ENCODE measurements around the gene SMYD3.
A peak's percentile ranks its signal among the peaks of the same experiment; 100 is the strongest.

Gene SMYD3

GRCh38 chr1:246147524-246148461 lies 359.3 kb downstream of the SMYD3 start:
- DNase-seq (ENCODE audit: low read depth in 2 of 2) = no peak

DNA sequence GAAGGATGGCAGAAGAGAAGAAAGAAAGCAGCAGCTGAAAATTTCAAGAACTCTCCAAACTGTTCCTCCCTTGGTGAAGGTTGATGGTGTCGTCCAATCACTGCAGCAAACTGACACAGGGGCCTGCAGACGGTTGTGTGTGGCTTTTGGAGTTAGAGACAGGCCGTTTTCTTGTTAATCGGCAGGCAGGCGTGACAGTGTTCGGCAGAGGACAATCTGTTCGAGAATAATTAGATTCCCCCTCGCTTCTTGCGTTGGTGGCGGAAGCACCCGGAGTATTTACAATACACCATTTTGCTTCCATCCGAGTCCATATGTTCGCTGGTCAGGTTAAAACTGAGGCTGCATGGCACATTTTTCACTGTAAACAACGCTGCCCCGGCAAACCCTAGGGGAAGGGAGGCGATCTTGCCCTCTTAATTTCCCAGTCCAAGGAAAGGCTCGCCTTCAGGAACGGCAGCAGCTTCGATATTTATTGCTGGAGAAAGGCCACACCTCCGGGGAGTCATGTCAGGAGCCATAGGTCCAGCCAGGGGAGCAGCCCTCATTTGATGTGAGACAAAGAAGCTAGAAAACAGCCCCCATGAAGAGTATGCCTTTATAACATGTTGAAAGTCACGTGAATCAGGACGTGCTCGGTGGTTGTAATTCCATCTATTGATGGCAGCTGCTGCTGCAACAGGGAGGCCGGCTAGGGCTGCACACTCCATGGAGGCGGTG lies 360.1 kb downstream of the SMYD3 start:
- DNase-seq (ENCODE audit: low read depth in 2 of 2) = no peak

DNA sequence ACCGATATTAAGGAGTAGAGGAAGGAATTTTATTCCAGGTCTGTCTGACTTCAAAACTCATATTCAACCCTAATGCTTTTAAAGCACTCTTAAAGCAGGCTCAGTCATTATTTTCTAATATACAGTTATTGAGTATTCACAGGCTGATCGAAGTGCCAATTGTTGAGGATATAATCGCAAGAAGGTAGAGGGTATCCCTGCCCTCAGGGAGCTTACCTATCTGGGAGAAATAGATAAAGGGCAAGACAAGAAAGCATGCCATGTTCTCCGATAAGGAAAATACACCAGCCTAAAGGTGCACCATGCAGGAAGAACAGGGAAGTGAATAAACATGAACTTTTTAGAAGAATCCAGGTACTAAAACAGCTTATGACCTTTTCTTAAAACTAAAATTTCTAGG lies 361.2 kb downstream of the SMYD3 start:
- DNase-seq (ENCODE audit: low read depth in 2 of 2) = no peak

- DNase-seq (ENCODE audit: low read depth in 2 of 2) = no peak
These were observed 362.1 kb downstream of the SMYD3 start for GRCh38 chr1:246144931-246145330.

GRCh38 chr1:246142320-246142893 lies 364.7 kb downstream of the SMYD3 start:
- DNase-seq (ENCODE audit: low read depth in 2 of 2) = no peak

GRCh38 chr1:246141306-246141705 lies 365.8 kb downstream of the SMYD3 start:
- no peak for DNase-seq (ENCODE audit: low read depth in 2 of 2)

- DNase-seq (ENCODE audit: low read depth in 2 of 2) = no peak
These were observed 367.3 kb downstream of the SMYD3 start for GRCh38 chr1:246139745-246140182.

DNA sequence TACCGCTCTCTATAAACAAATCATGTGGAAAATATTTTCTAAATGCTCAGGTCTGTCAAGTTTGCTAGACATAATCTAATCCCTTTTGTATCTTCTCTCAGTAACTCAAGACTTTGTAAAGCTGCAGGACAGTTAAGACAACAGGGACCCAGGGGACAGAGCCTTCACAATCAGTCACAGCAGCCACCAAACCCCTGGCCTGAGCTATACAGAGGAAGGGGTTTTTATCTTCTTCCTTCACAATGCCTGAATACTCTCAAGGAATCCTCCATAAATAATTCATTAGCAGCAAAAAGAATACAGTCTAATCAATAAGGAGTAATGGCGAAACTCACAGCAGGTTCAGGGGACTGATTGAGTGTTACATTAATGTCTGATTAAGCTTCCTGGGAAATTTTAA lies 368.3 kb downstream of the SMYD3 start:
- DNase-seq (ENCODE audit: low read depth in 2 of 2) = no peak

- DNase-seq (ENCODE audit: low read depth in 2 of 2) = no peak
These were observed 370.6 kb downstream of the SMYD3 start for GRCh38 chr1:246136477-246136876.

- no peak for DNase-seq (ENCODE audit: low read depth in 2 of 2)
These were observed 372.3 kb downstream of the SMYD3 start for GRCh38 chr1:246134789-246135188.

- no peak for DNase-seq (ENCODE audit: low read depth in 2 of 2)
These were observed 376.0 kb downstream of the SMYD3 start for GRCh38 chr1:246131095-246131494.

DNA sequence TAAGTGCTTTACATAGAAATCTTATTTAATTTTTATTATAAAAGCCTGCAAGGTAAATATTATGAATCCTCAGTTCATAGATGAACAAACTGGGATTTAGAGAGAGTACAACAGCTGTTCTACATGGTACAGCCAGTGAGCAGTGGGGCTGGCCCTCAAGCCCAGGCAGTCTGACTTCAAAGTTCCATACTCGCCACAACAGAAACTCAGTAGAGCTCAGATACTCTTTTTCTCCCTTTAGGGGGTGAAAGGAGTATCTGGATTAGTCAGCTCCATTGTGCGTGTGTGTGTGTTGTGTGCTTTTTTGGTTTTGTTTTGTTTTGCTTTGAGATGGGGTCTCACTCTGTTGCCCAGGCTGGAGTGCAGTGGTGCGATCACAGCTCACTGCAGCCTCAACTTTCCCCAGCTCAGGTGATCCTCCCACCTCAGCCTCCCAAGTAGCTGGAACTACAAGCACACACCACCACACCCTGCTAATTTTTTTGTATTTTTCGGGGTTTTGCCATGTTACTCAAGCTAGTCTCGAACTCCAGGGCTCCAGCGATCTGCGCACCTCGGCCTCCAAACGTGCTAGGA lies 378.5 kb downstream of the SMYD3 start:
- no peak for DNase-seq (ENCODE audit: low read depth in 2 of 2)

- no peak for DNase-seq (ENCODE audit: low read depth in 2 of 2)
These were observed 380.5 kb downstream of the SMYD3 start for GRCh38 chr1:246126580-246126979.

- no peak for DNase-seq (ENCODE audit: low read depth in 2 of 2)
These were observed 385.0 kb downstream of the SMYD3 start for GRCh38 chr1:246122071-246122470.

DNA sequence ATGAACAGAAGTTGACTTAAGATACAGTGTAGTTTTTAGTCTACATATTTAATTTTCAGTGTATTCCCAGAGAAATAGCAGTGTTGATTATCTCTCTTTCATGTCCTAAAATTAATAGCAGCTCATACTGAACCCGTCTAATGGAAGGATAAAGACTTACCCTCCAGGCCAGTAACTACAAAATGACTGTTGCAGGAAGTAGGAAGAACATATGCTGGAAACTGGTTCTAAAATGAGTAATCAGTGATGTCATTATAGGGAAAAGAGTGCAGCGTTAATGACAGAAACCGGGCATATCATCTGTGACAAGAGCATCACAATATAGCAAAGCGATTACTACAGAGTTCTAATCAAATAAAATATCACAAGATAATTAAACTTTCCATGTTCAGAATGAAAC lies 385.5 kb downstream of the SMYD3 start:
- DNase-seq (ENCODE audit: low read depth in 2 of 2) = no peak

DNA sequence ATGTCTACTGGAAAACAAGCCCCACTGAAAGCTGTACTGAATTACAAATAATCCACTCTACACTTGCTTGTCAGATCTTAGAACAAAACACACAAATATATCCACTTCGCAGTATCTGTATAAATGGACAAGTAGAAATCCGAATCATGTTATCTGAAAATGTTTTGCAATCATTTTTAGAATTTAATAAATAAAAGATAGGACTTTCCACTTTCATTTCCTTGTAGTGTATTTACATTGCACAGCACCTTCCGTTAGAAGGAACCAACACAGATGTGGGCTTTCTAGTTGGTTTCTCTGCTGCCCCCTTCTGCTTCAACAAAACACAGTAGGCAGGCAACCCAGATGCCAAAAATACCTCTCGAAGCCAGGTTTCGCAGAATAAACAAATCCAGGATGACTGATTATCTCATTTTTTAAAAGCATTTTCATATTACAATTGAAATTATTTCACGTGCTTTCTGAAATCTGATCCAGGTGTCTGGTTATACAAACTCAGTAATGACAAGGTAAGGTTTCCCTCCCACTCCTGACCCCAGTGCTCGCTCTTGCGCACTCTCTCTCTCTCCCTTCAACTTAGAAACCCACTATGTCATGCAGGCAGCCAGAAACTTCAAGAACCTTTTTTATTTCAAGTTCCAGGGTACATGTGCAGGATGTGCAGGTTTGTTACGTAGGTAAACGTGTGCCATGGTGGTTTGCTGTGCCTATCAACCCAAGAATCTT lies 389.9 kb downstream of the SMYD3 start:
- DNase-seq (ENCODE audit: low read depth in 2 of 2) = peak; percentile 2 to 5

- no peak for DNase-seq (ENCODE audit: low read depth in 2 of 2)
These were observed 392.7 kb downstream of the SMYD3 start for GRCh38 chr1:246114369-246114768.

GRCh38 chr1:246113555-246114095 lies 393.5 kb downstream of the SMYD3 start:
- no peak for DNase-seq (ENCODE audit: low read depth in 2 of 2)

DNA sequence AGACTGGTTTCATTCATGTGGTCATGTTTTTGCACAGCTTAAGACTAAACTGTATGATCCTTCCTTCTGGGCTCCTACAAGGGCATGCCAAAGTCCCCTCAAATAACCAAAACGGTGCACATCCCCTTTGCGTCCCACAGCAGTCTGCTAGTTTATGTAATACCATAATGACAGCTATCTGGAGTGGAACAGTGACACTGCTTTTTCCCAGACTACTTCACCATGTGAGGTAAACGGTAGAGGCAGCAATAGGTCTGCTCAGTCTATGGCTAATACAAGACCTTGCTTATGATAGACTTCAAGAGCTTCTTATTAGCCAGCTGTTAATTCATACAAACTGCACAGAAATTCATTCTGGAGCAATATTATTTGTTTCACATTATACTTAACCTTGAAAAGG lies 395.5 kb downstream of the SMYD3 start:
- no peak for DNase-seq (ENCODE audit: low read depth in 2 of 2)

DNA sequence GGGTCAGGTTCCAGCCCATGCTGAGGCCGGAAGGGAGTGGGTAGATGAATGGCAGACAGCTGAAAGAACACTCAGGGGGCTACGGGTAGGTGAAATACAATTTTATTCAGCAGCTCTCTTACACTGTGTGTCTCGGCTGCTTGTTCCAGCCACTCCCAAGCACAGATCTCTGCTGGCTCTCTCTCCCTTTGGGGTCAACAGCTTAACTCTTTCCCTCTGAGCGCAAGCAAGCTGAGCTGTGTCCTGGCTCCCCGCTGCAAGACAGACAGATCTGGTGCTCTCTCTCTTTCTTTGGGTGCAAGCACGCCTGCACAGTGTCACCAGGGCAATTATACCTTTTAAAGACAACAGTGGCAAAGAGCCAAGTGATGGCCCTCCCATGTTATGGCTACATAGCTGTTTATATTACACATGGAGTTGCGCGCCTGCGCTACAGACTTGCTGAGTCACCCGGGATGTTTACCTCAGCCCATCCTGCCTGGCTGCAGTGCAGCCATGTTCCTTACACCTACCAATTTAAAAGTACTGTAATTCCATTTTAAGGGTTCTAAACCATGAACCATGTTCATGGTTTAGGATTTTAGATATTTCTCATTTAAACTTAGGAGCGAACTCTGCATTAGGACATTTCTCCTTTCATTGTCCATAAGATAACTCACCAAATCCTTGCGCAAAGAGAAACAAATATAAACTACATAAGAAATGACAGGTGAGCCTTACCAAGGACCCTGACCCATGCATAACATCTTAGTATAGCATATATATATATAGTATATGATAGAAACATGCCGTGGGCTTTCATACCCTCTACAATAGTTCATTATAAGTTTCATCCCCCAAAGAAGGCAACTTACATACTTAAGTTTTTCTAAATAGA lies 396.5 kb downstream of the SMYD3 start:
- no peak for DNase-seq (ENCODE audit: low read depth in 2 of 2)
